Prostate gland (tissue), 2 donors: ENCODE measurements around the gene MARK3.

Source experiments
- POLR2A ChIP-seq: fragments of 450-650 bp; IDR thresholded peaks from one replicate; pipeline ENCODE4 v1.6.1; 2016; ENCODE audit warnings: antibody characterized with exemption, mild to moderate bottlenecking
- POLR2AphosphoS5 ChIP-seq: sonication (generic); formaldehyde crosslinking; IDR thresholded peaks from one replicate; pipeline ENCODE4 v1.6.1; 2017; ENCODE audit warnings: antibody characterized with exemption
- TF ChIP-seq, protein P1 (sequence below), 4 experiments: fragments of 200-600 bp in 2 of 4; fragments of 450-650 bp in 2 of 4; sonication (generic) in 2 of 4; IDR thresholded peaks; 1 replicate in 3 of 4; 2 replicates in 1 of 4; pipeline ENCODE4 v1.5.1; 2016 to 2019; ENCODE audit warnings: antibody characterized with exemption in 4 of 4, mild to moderate bottlenecking in 2 of 4, moderate library complexity in 2 of 4

DNA sequence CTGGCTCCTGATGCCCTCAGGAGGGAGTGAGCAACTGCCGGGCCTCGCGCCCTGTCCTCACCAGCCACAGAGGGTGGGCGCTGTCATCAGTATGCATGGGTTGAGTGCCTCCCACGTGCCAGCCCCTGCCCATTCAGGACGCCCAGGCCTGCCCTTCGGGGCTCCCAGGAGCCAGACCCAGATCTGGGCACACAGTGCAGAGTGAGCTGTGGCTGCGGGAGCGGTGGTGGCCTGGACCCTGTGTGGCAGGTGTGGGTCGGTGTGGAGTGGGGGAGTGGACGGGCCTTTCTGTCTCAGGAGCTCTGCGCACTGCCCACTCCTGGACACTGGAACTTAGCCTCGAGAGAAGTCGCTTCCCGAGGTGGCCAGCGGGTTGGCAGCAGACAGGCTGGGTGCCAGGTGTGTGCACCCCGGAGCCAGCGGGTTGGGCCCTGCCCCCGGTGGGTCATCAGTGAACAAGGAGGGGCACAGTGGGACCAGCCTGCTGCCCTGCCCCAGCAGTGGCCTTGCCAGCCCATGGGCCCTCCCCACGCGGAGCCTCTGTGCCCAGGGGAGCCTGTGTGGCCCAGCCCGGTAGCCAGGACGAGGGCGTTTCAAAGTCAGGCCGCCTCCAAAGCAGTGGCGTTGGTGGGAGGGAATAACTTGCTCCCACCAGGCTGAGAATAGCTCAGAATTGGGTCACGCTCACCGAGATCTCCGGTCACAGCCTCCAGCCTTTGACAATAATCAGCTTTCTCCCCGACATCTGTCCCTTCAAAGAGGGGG is 153.3 kb downstream of the MARK3 start:
- TF ChIP-seq, protein P1, sequence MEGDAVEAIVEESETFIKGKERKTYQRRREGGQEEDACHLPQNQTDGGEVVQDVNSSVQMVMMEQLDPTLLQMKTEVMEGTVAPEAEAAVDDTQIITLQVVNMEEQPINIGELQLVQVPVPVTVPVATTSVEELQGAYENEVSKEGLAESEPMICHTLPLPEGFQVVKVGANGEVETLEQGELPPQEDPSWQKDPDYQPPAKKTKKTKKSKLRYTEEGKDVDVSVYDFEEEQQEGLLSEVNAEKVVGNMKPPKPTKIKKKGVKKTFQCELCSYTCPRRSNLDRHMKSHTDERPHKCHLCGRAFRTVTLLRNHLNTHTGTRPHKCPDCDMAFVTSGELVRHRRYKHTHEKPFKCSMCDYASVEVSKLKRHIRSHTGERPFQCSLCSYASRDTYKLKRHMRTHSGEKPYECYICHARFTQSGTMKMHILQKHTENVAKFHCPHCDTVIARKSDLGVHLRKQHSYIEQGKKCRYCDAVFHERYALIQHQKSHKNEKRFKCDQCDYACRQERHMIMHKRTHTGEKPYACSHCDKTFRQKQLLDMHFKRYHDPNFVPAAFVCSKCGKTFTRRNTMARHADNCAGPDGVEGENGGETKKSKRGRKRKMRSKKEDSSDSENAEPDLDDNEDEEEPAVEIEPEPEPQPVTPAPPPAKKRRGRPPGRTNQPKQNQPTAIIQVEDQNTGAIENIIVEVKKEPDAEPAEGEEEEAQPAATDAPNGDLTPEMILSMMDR (IDR thresholded peaks at IDR 0.05) = no peak
- TF ChIP-seq POLR2AphosphoS5 = no peak
- TF ChIP-seq POLR2A = no peak
